ENCODE data around the gene IKBIP.
"Not testable (repeated sequence)": the region's sequence is repeated elsewhere in the genome, so short reads cannot be mapped to it uniquely, and the experiment has no call there.

The IKBIP gene

DNA sequence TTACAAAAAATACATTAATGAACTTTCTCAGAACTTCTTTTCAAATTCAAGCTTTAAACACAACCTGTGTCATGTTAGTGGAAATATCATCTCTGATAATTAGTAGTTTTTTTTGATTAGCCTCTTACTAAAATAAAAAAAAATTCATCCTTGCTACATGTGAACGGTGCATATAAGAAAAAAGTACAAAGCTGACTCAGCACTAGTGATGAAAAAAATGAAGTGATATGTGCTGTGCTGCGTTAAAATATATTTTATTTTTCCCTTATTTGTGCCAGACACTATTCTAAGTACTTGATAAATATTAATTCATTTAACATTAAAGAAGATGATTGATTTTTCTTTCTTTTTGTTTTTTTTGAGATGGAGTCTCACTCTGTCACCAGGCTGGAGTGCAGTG lies 7.5 kb downstream of the IKBIP start:
- H3K27ac ChIP-seq, result no peak overlapping the region
- no peak for TF ChIP-seq ZFX (IDR thresholded peaks at IDR 0.05)
- TF ChIP-seq, protein P1, sequence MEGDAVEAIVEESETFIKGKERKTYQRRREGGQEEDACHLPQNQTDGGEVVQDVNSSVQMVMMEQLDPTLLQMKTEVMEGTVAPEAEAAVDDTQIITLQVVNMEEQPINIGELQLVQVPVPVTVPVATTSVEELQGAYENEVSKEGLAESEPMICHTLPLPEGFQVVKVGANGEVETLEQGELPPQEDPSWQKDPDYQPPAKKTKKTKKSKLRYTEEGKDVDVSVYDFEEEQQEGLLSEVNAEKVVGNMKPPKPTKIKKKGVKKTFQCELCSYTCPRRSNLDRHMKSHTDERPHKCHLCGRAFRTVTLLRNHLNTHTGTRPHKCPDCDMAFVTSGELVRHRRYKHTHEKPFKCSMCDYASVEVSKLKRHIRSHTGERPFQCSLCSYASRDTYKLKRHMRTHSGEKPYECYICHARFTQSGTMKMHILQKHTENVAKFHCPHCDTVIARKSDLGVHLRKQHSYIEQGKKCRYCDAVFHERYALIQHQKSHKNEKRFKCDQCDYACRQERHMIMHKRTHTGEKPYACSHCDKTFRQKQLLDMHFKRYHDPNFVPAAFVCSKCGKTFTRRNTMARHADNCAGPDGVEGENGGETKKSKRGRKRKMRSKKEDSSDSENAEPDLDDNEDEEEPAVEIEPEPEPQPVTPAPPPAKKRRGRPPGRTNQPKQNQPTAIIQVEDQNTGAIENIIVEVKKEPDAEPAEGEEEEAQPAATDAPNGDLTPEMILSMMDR (conservative IDR thresholded peaks at IDR 0.05), result no peak

DNA sequence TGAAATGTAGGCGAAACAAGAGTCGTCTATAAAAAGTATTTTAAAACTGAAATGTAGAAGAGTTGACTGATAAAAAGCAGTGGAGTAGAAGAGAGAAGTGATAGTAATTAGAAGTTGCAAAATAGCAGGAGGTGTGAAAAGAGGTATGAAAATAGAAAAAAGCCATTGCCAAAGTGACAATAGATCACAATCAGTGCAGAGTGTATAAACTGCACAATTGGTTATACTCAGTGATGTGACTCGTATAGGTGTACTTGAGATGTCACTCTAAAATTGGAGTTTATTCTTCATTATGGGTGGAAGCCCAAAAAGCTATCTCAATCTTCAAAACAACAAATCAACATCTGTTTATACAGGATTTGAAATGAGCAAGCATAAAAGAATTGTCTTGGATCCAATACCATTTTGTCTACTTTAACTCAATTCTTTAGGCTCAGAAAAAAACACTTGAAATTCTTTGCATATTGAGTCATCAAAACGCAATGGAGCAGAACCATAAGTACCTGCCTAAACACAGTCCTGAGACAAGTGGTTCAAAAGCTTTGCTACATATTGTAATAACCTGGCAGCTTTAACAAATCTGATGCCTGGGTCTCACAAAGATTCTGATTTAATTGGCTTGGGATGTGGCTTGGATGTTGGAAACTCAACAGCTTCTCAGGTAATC lies 8.8 kb downstream of the IKBIP start:
- no peak overlapping the region for H3K27ac ChIP-seq

DNA sequence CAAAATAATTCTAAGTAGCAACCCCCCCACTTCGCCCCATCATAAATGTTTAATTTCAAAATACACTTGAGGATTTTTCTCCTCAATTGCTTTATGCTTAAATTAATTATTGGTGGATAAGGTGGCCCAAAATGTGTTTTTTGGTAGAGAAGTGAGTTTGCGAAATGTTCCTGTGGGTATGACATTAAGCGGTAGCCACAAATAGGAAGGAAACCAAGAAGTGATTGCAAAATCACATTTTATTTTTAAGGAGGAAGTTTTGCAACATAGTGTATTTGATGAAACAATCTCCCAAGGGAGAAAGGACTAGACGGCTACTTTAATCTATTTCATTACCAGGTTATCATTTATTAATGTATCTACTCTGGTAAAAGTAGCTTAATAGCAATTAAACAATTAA lies 25.6 kb downstream of the IKBIP start:
- H3K27ac ChIP-seq, result no peak overlapping the region
- TF ChIP-seq, protein P1 (conservative IDR thresholded peaks at IDR 0.05), result no peak
- no peak for TF ChIP-seq ZFX (IDR thresholded peaks at IDR 0.05)

More for the DNA sequence above, 8.8 kb downstream of the IKBIP start:
- TF ChIP-seq, protein P1 (conservative IDR thresholded peaks at IDR 0.05), result no peak

DNA sequence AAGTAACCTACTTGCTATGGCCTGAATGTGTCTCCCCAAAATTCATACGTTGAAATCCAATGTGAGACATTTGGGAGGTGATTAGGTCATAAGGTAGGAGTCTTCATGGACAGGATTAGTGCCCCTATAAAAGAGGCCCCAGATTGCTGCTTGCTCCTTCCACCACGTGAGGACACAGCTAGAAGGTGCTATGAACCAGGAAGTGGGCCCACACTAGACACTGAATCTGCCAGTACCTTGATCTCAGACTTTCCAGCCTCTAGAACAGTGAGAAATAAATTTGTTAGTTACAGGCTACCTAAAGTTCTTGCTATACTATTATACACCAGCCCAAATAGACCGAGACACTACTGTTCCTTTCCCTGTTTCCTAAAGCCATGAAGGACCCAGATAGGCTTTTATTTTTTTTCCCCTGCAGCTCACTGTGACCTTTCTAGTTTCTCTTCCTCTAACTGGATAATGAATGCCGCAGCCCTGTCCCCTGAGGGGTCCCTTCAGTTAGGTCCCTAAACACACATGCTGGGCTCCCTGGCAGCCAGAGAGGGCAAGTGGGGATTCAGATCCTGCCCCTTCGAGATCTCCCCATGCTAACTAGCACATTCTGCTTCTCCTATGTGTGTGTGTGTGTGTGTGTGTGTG lies 31.8 kb downstream of the IKBIP start:
- H3K27ac ChIP-seq, result no peak overlapping the region
- TF ChIP-seq, protein P1 (conservative IDR thresholded peaks at IDR 0.05), result no peak
- no peak for TF ChIP-seq ZFX (IDR thresholded peaks at IDR 0.05)

DNA sequence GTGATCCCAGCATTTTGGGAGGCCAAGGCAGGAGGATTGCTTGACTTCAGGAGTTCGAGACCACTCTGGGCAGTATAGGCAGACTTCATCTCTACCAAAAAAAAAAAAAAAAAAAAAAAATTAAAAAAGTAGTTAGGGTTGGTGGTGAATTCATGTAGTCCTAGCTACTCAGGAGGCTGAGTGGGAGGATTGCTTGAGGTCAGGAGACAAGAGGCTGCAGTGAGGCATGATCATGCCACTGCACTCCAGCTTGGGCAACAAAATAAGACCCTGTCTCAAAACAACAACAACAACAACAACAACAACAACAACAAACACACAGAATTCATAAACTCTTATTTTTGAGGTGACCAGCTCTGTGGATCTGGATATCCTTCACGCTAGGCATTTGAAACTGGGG lies 34.0 kb downstream of the IKBIP start:
- no peak for TF ChIP-seq ZFX (IDR thresholded peaks at IDR 0.05)
- TF ChIP-seq, protein P1 (conservative IDR thresholded peaks at IDR 0.05), result no peak
- H3K27ac ChIP-seq, result no peak overlapping the region

DNA sequence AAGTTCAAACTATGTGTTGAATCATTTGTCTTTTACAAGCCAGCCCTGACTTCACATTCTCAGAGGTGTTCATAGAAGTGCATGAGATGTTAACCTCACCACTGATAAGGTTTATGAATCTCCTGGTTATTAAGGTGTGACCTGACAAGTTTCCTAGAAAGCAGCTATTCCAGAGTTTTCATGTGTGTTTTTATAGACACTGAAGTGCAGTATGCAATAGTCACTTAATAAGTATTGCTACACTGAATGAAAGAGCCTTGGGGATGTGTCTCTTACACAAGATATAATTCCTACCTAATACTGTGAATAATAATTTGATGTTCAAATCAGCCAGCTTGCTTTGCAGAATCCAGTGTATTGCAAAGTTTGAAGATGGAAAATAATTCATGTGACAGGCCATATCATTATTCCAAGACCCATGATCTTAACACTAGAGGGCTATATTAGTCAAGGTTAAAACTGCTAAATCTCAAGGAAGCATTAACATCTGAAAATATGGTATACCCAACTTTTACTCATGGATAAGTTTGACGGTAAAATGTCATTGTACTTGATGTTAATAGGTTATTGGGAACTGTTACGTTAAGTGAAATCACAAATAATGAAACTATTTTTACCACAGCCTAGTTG lies 38.1 kb downstream of the IKBIP start:
- H3K27ac ChIP-seq, result no peak overlapping the region
- TF ChIP-seq ZFX (IDR thresholded peaks at IDR 0.05), result no peak
- TF ChIP-seq, protein P1 (conservative IDR thresholded peaks at IDR 0.05), result no peak

DNA sequence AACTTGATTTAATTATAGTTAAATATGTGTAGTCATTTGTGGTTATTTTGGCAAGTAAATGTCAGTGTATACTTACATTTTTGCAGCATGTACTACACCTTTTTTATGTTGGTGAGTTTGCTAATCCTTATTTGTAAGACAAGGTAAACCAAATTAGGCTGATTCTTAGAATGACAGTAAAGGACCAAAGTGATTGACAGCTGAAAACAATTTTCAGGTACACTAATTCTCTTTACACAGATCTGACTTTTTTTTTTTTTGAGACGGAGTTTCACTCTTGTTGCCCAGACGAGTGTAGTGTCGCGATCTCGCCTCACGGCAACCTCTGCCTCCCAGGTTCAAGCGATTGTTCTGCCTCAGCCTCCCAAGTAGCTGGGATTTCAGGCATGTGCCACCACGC lies 42.7 kb downstream of the IKBIP start:
- no peak for TF ChIP-seq ZFX (IDR thresholded peaks at IDR 0.05)
- TF ChIP-seq, protein P1 (conservative IDR thresholded peaks at IDR 0.05), result no peak
- H3K27ac ChIP-seq, result no peak overlapping the region

DNA sequence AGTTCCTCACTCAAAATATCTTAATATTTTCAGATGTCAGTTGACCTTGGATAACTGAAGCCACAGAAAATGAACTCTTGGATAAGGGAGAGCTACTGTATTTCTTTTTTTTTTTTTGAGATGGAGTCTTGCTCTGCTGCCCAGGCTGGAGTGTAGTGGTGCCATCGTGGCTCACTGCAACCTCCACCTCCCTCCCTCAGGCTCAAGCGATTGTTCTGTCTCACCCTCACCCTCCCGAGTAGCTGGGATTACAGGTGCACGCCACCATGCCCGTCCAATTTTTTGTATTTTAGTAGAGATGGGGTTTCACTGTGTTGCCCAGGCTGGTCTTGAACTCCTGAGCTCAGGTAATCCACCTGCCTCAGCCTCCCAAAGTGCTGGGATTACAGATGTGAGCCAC lies 47.3 kb downstream of the IKBIP start:
- H3K27ac ChIP-seq, result not testable (repeated sequence)
